GM19397 (cell line): Measurements from ENCODE around the gene RIMBP2.

Source experiments
- ATAC-seq: cut with Tn5 transposase; IDR thresholded peaks from one replicate; pipeline ENCODE4 v1.9.1; 2021; ENCODE audit warnings: mild to moderate bottlenecking, moderate library complexity; ENCODE audit not compliant: unreplicated experiment

Gene RIMBP2

GRCh38 chr12:130474599-130475269, 241.4 kb downstream of the RIMBP2 start:
- ATAC-seq: no peak

- ATAC-seq: no peak
Observed at GRCh38 chr12:130473266-130473665, 242.8 kb downstream of the RIMBP2 start.

GRCh38 chr12:130470969-130471368, 245.1 kb downstream of the RIMBP2 start:
- no peak for ATAC-seq

- no peak for ATAC-seq
Observed at GRCh38 chr12:130469552-130469951, 246.5 kb downstream of the RIMBP2 start.

GRCh38 chr12:130468700-130469245, 247.3 kb downstream of the RIMBP2 start:
- no peak for ATAC-seq

GRCh38 chr12:130468186-130468585, 247.9 kb downstream of the RIMBP2 start:
- ATAC-seq: no peak

GRCh38 chr12:130465626-130466025, 250.5 kb downstream of the RIMBP2 start:
- no peak for ATAC-seq

- no peak for ATAC-seq
Observed at GRCh38 chr12:130465046-130465445, 251.1 kb downstream of the RIMBP2 start.

- no peak for ATAC-seq
Observed at GRCh38 chr12:130463818-130464670, 252.1 kb downstream of the RIMBP2 start.

GRCh38 chr12:130463275-130463658, 252.8 kb downstream of the RIMBP2 start:
- ATAC-seq: no peak

- ATAC-seq: no peak
Observed at GRCh38 chr12:130462558-130463274, 253.4 kb downstream of the RIMBP2 start.

GRCh38 chr12:130461839-130462557, 254.1 kb downstream of the RIMBP2 start:
- ATAC-seq: no peak

GRCh38 chr12:130461447-130461815, 254.7 kb downstream of the RIMBP2 start:
- no peak for ATAC-seq

- ATAC-seq: no peak
Observed at GRCh38 chr12:130460611-130461446, 255.3 kb downstream of the RIMBP2 start.

- no peak for ATAC-seq
Observed at GRCh38 chr12:130459916-130460315, 256.2 kb downstream of the RIMBP2 start.

GRCh38 chr12:130458341-130458740, 257.8 kb downstream of the RIMBP2 start:
- no peak for ATAC-seq

- no peak for ATAC-seq
Observed at GRCh38 chr12:130457215-130457614, 258.9 kb downstream of the RIMBP2 start.

GRCh38 chr12:130456375-130457199, 259.5 kb downstream of the RIMBP2 start:
- ATAC-seq: no peak

GRCh38 chr12:130455161-130455560, 260.9 kb downstream of the RIMBP2 start:
- ATAC-seq: no peak
